ENCODE results near the gene LRTM1.

Gene LRTM1

DNA sequence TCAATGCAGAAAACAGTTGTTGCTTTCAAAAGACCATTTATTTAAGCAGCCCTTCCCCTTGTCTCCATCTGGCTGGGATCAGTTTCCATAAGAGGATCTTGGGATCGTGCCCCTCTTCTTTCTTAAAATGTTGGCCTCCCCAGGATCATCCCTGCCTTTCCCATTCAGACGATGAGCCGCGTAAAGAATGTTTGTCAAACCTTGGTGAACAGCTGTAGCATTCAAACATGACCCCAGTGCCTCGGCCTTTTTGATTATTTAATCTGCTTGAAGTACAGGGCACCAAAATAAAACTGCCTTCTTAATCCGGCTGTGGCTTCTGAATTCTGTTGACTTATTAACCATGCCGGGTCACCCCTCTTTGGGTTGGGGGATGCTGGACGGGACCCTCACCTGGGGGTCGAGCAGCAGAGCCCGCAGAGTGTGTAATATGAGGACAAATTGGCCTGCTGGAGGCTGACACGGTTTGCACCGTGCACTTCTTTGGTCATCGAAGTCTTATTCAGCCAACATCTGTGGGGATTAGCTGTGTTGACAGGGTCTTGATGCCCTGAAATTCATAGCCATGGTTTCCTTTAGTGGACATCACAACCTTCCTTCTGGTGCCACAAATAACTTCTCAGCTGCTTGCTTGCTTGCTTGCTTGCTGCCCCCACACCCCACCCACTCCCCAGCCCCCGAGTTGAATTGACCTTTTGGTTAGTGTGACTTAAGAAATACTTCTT, at the start of gene LRTM1:
TSS of gene LRTM1 (minus strand) at position 14 of the 725 bp plus-strand sequence. CDS start 148 bp downstream, outside the sequence.
- DNase-seq: no peak

DNA sequence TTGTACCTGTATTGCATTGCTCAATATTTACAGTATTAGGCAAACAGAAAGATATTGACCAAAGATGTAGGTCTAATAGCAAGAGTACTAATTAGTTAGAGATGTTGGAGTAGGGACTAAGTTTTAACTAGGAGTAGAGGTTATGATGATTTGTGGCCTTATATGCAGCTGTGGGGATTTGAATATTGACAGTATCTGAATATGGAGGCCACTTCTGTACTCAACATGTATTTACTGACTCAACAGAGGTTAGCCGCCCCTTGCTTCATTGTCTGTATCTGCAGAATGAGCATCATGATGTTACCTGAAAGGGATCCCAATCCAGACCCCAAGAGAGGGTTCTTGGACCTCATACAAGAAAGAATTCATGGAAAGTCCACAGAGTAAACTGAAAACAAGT, 49.6 kb upstream of the LRTM1 start:
- no peak for DNase-seq

DNA sequence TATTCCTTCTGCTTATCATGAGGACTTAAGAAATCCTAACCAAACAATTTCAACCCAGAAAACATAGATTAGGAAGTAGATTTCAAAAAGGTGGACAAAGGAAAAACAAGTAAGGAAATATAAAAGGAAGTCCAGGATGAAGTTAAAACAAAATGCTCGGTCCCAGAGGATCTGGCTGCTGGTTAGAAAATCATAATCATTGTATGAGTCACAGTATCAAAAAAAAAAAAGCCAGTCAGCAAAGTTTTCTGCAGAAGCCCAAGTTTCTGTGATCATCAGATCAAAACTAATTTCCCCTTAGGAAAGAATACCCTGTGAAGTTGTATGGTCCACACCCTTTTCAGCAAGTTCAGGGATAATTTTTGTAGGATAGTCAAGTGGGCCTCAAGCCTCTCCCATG, 43.0 kb upstream of the LRTM1 start:
- no peak for DNase-seq

DNA sequence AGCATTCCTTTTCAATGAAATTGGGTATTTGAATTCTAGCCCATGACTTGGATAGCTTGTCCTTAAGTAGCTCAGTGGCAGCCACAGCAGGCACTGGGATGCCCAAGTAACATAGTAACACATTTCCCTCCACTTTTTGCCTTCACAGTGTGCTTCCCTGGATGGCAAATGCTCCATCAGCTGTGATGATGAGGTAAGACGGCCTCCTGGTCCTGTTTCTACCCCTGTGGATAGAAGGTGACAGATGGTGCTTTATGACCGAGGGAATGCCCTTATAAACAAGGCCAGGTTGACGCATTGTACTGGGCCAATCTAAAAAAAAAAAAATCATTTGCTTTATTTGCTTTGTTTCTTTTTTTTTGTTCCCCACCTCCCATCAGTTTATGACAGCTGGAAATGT, 41.8 kb upstream of the LRTM1 start:
- no peak for DNase-seq

DNA sequence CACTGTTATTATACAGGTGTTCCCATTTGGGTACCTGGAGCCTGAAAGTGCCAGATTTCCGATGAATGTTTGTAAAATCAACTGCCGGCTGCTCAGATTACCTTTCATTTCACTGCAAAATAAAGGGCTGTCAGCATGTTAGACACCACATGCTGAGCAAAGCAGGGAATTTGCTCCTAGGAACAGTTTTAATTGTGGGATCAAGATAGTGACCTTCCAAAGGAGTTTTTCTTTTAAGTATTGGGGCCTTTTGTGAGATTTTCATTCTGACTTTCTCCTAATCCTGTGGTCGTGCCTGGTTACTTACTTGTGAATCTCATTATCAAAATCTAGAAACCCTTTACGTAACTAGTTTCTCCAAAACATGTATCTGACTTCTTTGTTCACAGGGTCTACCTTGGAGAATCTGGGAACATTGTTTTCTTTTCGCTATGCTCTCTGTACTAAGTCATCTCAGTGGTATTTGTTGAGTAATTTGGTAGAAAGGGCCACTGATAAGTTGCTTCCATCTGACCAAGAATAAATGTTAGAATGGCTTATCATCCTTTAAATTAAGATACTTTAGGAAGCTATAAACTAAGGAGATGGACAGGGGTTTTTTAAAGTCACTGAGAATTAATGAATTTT, 40.8 kb upstream of the LRTM1 start:
- DNase-seq: no peak

DNA sequence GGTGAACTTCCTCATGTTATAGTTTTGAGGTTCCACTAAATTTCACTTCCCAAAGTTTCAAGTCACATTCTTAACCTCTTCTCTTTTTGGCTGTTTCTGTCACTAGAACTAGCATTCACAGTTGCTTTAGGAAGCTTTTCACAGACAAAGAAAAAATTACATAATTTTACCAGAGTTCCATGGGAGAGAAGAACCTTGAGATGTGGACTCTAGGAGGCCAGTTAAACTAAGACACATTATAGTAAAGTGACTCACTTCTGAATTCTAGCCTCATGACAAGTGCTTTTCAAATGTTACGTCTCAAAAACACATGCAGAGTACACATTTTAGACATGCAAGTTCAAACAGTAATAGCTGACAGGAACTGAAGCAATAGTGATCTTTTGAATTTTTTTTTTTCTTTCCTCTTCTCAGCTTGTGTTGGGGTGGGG, 39.9 kb upstream of the LRTM1 start:
- no peak for DNase-seq

DNA sequence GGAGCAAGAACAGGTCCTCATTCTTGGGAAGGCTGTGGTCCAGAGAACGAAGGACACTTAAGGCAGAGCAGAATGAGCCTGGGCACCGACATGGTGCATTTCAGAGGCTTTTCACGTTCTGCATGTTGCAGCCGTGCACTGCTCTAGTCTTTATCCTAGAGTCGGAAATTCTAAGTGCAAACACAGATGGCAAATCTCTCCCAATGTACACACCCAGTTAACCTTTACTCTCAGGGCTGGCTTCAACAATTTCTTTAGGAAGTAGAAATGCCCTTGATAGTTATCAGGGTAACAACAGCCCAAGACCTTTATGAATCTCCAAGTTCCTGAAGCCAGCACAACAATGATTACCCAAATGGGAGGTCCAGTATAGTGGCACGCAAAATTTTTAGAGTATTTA, 39.1 kb upstream of the LRTM1 start:
- DNase-seq: no peak

DNA sequence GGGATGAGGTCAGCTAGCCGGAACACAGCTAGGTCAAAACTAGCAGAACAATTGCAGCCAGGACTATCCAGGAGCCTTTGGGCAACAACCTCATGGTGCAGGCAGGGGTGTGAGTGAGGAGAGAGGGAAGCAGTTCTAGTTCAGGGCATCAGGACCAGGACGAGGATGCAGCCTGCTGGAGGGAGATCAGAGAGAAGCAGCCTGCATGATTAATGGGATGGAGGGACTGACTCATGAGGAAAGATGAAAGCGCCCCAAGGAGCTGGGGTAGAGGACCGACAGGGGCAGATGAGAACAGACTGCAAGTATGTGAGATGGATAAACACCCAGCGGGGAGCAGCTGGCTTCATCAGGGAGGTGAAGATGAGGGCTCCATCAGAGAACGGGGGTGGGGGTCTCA, 37.9 kb upstream of the LRTM1 start:
- DNase-seq: no peak

DNA sequence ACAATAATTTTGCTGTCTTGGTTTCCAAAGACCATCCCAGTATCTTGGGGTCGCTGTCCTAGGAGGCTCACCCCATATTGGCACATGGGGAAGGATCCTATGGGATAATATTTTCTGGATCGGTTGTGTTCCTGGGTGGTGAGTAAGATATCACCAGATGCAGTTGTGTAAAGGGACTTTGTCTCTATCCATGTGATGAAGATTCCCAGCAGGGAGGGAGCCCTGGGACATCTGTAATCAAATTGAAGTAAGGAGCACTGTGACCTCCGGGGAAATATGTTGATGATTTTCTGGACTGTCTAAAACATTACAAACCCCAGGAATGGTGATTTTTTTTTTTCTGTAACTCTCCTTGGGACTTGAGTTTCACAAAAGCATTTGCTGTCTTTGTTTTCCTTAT, 36.2 kb upstream of the LRTM1 start:
- DNase-seq: no peak

DNA sequence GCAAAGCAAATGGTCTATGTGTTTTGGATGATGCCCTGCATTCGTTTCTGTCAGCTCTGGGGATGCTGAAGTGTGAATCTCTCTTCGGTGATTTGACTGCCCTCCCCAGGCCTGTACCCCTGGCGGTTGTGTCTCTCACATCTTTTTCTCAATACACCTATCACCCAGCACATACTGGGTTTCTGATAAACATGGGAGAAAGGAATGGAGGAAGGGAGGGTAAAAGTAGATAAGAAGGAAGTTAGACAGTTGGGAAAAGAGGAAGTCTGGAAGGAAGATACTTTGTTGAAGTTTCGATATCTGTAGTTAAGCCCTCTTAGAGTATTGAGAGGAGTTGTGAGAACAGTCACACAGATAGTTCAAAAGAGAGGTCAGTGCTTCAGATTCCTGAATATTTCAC, 35.8 kb upstream of the LRTM1 start:
- DNase-seq: no peak

DNA sequence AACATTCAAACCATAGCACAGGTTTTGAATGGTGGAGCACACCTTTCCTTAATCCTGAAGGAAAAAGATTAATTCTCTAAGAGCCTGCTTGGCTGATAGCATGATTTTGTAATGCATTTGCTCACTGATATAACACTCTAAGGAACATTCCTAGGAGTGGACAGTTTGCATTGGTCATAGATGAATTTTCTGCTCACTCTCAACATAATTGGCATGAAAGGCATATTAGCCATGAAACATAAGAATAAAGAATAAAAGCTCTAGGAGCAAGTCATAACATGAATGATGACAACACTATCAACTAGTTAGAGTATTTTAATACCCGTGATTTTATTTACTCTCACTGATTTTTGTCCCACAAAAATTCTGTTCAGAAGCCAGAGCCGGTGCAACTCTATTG, 34.3 kb upstream of the LRTM1 start:
- DNase-seq: no peak

DNA sequence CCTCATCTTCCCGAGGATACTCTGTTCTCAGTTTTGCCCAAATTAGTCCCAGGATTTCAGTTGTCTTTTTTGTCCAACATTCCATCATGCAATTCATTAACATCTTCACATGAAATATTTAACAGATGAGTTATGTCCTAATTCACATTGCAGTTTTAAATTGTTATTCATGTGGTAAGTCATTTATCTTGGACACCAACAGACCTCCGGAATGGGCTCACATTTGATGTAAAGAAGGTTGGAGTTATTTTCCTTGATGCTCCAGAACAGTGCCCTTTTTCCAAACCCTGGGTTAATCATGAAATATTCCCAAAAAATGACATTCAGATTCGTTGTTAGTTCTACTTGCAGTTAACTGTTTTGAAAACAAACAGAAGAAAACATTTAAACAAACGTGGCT, 32.8 kb upstream of the LRTM1 start:
- no peak for DNase-seq

DNA sequence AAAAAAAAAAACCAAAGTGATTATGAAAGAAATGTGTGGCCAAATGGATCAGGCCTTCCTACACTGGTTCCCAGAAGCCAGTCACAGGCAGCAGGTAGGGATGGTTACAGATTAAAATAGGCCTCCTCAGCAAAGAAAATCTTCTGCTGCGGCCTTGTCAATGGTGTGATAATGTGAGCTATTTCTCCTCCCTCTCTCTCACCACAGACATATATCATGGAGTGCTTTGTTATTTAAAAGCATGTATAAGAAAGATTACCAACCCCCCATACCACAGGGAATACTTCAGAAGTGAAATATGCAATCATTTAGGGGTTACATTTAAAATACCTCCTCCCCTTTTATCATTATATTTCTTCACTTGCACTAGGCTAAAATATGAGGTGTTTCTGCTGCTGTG, 32.2 kb upstream of the LRTM1 start:
- DNase-seq: no peak

DNA sequence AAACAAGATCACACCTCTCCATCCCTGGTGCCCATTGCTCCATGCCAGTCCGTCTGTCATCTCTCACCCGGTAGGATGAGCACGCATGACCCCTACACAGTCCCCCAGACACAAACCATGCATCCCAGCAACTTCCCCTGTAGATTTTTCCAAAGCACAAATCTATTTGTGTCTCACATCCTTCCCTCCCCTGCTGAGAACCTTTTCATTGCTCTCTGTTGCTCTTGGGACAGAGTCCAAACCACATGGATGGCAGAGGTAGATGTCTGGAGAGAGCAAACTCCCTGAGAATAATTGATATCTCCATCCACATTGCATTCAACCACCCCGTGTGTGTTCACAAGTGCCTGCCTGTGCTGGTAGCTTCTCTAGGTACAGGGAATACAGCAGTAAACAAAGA, 29.9 kb upstream of the LRTM1 start:
- no peak for DNase-seq

DNA sequence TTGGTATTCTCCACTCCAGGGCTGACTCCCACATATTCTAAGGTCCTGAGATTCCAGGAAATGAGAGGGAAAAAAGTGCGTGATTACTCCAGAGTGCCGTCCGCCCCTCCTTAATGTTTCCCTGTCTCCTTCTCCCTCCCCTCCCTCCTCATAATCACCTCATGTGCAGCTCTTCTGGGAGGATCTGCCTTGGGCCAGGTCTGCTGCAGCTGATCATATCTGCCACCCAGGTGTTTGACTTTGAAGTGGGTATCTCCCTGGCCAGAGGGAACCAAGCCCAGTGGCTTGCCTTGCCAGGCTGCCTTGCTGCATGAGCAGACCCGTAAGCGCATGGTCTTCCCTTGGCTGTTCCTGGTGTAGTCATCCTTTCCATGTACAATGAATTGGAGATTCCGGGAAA, 28.1 kb upstream of the LRTM1 start:
- no peak for DNase-seq

DNA sequence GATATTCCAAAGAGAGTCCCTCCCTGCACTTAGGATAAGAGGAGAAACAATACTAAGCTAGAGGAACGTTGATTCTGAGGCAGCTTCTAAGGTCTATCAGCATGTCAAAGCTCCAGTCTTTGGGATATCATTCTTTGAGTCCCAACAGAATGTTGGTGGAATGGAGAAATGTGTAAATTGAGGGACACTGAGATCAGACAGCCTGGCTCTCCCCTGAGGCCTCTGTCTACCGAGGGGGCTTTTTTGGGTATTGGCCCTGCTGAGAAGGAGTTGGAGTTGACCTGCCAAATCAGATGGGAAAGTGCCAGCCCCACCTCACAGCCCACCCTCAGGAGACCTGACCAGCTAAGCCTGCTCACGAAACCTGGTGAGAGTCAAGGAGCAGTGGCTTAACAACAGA, 27.6 kb upstream of the LRTM1 start:
- no peak for DNase-seq

DNA sequence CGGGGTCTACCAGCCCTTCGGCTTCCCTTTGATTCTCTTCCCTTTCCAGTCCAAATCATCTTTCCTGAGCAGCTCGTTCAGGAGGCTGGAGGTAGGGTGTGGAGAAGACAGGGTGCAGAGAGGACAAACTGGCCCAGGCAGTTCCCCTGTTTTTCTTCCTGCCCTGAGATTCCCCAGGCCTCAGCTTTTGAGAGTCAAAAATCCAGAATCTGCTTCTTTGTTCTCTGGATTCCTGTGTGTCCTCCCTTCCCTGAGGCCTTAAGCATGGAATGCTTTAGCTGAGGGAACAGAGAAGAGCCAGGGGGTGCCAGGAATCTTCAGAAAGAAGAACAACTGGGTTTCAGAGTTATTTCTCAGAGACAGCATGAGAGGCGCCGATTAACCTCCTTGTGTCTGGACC, 26.7 kb upstream of the LRTM1 start:
- no peak for DNase-seq

DNA sequence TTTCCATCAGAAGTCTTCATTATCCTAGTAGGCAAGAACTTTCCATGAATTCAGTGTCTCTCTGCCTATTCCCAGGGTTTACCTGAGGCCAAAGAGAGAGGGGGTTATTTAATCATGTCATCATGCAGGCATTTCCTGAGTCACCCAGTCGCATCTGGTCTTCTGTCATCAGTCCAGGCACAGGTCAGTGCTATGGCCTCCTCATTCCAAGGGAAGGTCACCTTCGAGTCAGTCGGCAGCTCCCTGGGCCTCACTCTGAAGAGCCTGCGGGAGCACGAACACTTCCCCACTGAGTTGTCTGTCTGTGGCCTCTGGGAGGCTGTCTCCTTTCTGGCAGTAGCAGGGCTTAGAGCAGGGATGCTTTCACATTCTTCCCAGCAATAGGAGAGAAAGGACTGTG, 26.2 kb upstream of the LRTM1 start:
- DNase-seq: no peak

DNA sequence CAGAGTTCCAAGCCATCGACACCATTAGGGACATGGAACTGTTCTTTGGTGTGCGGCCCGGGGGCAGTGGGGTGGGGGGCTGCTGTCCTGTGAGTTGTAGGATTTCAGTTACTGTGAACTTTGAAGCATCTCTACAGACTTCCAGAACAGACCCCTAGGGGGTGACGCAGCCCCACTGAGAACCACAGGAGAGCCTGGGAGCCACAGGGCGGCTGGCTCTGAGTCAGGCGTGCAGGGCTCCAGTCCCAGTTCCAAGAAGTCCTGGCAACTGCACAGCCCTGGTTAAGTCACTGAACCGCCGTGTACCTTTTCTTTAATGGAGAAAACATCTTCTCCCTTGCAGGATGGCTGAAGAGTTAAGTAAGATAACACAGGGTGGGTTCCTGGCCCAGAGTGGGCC, 23.5 kb upstream of the LRTM1 start:
- no peak for DNase-seq

DNA sequence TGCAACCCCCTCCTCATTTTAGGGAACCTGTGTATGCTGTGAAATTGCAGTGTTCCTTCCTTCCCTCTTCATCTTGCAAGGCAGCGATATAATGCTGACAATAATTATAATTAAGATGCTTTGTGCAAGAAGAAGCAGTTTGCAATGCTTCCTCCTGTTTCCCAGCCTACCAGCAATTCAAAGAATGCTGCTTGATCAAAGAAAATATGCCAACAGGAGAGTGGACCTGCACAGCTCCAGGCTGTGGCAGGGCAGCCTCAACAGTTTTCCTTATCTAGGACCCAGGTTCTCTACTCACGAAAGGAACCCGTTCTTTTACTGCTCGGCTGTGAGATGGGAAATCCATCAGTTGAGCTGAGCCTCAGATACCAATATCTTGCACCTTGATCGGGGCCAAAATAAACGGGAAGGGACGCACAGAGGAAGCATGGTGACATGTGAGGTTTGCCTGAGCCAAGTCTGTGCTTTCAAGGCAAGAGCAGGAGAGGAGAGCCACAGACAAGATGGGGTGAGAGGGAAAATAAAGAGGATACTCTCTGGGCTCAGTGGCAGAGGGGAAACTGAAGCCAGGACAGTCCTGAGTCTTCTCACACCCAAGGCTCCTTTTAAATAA, 22.6 kb upstream of the LRTM1 start:
- no peak for DNase-seq

DNA sequence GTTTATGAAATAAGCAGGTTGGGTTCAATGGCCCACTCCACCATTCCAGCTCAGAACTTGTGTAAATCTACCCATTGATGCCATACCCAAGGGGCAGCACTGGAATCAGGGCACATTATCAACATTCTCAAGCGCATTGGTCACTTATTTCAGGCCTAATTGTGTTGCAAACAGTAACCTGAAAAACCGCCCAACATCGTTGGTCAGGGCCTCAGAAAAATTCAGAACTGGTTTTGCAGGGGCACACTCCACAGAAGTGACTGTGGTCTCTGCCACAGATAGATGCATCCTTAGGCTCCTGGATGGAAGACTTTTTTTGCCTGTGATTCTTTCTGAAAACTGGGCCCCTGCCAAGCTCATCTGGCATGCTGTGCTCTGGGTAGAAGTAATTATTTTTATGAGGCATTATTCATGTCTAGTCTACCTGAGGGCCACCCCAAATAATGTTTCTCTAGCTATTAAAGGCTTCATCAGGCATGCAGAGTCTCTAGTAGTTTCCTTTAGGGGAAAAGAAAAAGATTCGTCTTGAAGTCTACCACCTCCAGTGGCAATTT, 21.7 kb upstream of the LRTM1 start:
- DNase-seq: no peak

DNA sequence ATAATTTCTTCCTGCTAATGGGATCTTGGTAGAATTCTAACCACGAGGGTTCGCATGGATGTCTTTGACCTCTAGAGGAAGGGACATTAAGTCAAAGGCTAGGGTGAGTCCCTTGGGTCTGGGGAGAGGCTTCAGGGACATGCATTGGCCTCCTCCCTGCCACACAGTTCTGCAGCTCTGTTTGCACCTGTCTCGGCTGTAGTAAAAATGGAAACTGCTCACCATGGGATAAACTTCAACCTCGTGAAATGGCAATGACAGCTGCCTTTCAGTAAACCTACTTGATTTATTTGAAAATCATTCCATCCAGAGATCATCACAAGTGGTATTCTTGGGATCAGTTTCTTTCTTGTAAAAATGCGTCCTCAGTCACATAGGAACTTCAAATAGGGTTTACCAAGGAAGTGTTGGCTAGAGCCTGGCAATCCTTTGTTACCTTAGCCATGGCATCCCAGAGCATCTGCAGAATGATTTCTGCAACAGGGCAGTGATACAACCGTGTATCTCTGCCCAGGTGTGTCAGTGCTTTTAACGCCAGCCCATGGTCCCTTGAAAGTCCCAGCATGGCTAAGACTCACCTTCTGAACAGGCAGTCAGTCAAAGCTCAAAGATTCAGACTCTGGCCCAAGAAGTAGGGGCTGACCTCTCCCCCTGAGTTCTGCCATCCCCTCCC, 14.0 kb upstream of the LRTM1 start:
- DNase-seq: no peak

DNA sequence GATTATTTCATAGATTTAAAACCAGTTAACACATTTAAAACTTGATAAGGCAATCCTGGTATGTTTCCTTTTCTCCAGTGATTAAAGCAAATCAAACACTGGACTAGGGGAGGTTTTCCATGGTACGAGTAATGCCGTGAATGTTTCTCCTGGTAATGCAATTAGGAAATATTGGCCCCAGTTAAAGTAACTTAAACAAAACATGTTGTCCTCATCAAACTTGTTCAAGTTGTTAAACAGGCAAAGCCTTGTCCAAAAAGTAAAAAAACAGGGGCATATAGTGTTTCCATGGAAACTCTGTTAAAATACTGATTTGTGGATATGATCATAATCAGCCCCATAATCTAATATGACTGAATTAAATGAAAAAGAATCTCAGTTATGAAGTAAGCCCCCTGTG, 13.1 kb upstream of the LRTM1 start:
- DNase-seq: no peak

All from bone marrow (tissue), 2 donors.